Astrocyte of the cerebellum (primary cell): ENCODE data around the gene CDIPT.

Experiments
- DNase-seq: peaks from one replicate; pipeline ENCODE4 v3.0.0-alpha.2; 2011; ENCODE audit warnings: low read depth
- H3K4me3 ChIP-seq: 2 replicates; pipeline ENCODE4 v1.5.1; 2011; ENCODE audit warnings: mild to moderate bottlenecking, low read depth, low read length, moderate library complexity
- in situ Hi-C: cut with HindIII; loops from 2 replicates; pipeline ENCODE4 v1.10.0; 2017; ENCODE audit warnings: low sequenced_read_pairs
- TF ChIP-seq, protein P1 (sequence below): IDR thresholded peaks from 2 replicates; pipeline ENCODE4 v1.5.1; 2012; ENCODE audit warnings: low read length, low read depth, moderate library complexity, mild to moderate bottlenecking; ENCODE audit errors: missing control alignments

The CDIPT gene

DNA sequence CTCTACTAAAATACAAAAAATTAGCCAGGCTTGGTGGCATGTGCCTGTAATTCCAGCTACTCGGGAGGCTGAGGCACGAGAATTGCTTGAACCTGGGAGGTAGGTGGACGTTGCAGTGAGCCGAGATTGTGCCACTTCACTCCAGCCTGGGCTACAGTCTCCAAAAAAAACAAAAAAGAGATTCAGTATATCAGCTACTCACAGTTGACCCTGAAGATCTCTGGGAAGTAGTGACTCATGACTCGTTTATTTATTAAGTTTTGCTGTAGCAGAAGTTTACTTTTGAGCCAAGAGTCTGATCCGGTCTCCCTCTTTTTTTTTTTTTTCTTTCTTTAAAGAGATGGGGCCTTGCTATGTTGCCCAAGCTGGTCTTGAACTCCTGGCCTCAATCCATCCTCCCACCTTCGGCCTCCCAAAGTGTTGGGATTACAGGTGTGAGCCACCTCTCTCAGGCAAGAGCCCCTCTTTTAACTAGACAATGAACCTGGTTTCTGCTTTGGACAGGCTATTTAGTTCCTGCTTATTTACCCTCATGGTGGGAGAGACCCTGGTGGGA lies 38.4 kb downstream of the CDIPT start:
- peak; percentile 45 for DNase-seq
- H3K4me3 ChIP-seq = peak overlapping the region; percentile 18
- in situ Hi-C loops = no loop called here

DNA sequence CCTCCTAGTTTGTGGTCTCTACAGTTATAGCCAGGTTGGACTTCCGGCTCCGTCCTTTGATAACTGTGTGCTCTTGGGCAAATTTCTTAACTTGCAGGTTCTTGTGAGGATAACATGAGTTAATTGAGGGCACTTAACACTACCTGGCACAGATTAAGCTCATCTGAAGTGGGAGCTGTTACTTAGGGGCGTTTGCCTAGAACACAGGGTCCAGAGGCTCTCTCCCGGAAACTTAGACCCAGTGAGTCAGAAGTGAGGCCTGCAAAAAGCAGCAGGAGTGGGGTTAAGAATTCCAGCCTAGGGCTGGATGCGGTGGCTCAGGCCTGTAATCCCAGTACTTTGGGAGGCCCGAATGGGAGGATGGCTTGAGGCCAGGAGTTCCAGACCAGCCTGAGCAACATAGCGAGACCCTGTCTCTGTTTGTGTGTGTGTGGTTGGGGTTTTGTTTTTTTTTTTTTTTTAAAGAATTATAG lies 41.3 kb downstream of the CDIPT start:
- peak; percentile 78 for DNase-seq
- H3K4me3 ChIP-seq = peak overlapping the region; percentile 76
- in situ Hi-C loops = no loop called here
- TF ChIP-seq, protein P1, sequence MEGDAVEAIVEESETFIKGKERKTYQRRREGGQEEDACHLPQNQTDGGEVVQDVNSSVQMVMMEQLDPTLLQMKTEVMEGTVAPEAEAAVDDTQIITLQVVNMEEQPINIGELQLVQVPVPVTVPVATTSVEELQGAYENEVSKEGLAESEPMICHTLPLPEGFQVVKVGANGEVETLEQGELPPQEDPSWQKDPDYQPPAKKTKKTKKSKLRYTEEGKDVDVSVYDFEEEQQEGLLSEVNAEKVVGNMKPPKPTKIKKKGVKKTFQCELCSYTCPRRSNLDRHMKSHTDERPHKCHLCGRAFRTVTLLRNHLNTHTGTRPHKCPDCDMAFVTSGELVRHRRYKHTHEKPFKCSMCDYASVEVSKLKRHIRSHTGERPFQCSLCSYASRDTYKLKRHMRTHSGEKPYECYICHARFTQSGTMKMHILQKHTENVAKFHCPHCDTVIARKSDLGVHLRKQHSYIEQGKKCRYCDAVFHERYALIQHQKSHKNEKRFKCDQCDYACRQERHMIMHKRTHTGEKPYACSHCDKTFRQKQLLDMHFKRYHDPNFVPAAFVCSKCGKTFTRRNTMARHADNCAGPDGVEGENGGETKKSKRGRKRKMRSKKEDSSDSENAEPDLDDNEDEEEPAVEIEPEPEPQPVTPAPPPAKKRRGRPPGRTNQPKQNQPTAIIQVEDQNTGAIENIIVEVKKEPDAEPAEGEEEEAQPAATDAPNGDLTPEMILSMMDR = no peak

More for the DNA sequence above, 38.4 kb downstream of the CDIPT start:
- TF ChIP-seq, protein P1 = no peak

DNA sequence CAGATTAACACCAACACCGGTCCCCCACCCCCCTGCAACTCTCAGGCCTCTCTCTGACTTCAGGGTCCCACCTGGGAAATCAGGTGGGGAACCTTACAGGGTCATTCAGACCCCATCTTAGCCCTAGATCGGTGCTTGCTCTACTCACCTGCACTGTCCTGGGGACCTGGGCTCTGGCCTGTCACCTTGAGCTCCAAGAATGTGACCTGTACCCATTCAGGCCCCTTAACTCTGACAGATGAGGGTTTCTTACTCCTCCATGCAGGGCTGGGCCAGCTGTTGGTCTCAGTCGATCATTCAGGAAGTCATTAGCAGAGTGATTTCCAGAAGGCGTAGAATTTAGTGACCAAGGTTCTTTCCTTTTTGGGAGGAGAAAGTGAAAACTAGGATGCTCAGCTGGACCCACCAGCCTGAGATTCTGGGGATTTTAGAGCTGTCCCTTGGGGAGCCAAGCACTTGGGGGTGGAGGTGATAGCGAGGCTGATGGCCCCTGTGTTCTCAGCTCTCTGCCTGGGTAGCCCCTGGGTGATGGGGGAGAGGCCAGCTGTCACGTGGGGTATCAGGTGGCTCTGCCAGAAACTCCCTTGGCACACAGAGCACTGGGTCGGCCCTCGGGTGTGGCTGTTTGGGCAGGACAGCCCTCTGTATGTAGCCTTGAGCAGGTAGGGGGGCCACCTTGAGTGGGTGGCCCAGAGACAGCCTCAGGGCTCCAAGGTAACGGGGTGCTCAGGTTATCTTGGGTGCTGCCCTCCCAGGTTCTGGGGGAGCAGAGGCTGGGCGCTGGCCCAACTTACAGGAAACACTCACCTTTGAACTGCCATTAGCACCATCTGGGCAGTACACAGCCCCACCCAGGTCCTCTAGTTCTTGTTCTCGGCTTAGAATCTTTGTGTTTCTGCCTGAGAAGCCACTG lies 42.0 kb downstream of the CDIPT start:
- no peak for DNase-seq
- TF ChIP-seq, protein P1 = no peak
- in situ Hi-C loops = no loop called here
- peak overlapping the region; percentile 76 for H3K4me3 ChIP-seq

DNA sequence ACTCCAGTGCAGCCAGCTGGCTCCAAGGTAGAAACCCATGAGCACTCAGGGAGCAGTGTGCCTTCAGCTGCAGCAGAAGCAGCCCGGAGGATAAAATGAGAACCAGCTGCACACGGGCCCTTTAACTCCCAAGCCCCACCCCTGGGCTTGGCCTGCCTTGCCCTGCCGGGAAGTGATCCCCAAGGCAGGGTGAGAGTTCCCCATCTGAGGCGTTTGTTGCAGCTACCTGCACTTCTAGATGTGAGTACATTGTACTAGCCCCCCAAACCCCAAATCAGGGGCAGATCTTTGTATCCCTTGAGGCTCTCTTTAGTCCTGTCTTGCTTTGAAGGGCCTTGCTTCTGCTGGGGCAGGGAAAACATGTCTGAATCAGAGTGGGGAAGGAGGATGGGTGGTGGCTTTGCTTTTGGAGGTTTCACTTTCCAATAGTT lies 42.7 kb downstream of the CDIPT start, which contains the start of gene MVP:
TSS of gene MVP (plus strand) at position 192 of the 431 bp plus-strand sequence. CDS start 10,088 bp downstream, outside the sequence.
- DNase-seq = no peak
- peak within 1 kb of the TSS; percentile 76 for H3K4me3 ChIP-seq
- TF ChIP-seq, protein P1 = no peak
- in situ Hi-C loops = no loop called here

DNA sequence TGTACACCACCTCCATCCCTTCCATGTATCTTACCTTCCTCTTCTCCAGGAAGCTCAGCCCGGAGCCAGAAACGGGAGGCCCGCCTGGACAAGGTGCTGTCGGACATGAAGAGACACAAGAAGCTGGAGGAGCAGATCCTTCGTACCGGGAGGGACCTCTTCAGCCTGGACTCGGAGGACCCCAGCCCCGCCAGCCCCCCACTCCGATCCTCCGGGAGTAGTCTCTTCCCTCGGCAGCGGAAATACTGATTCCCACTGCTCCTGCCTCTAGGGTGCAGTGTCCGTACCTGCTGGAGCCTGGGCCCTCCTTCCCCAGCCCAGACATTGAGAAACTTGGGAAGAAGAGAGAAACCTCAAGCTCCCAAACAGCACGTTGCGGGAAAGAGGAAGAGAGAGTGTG lies 43.5 kb downstream of the CDIPT start:
- H3K4me3 ChIP-seq = peak overlapping the region; percentile 76
- no peak for DNase-seq
- in situ Hi-C loops = no loop called here
- TF ChIP-seq, protein P1 = peak; percentile 19

DNA sequence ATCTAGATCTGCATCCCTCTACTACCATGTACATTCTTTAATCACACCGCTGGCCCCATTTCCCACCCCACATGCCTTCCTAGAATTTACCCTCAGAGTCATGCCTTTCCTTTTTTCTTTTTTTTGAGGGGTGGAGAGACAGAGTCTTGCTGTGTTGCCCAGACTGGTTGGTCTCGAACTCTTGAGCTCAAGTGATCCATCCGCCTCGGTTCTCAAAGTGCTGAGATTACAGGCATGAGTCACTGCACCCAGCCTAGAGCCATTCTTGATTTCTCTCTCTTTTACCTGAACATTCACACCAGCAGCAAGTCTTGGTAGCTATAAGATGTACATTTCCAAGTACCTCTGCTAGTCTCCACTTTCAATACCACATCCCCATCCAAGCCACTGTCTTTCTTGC lies 44.9 kb downstream of the CDIPT start:
- in situ Hi-C loops = no loop called here
- TF ChIP-seq, protein P1 = no peak
- H3K4me3 ChIP-seq = no peak overlapping the region
- DNase-seq = no peak
